Measurements from ENCODE around the gene EXT2.

DNA sequence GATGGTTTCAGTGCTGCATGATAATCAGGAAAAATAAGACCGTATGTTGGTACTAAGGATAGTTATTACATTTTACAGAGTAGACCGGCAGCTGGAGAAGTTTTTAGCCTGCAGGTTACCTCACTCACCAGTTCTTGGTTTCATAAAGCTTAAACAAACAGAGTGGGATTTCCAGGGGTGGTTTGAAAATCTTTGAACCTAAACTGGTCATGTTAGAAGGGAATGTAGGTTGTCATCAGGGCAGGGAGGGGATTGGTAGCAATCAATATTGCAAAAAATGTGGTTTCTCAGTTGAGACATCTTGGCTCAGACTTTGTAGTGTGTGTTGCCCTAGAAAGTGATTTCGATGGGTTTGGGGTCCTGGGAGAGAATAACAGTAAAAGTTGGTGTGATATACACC lies 17.5 kb downstream of the EXT2 start:
- TF ChIP-seq EZH2 (IDR thresholded peaks at IDR 0.05; ENCODE audit: borderline replicate concordance, insufficient read depth, low read length, poor library complexity, severe bottlenecking), result no peak
- no peak for TF ChIP-seq CTCF (IDR thresholded peaks at IDR 0.05; ENCODE audit: poor library complexity, severe bottlenecking)
- no peak for TF ChIP-seq RAD21 (conservative IDR thresholded peaks at IDR 0.05)
- no peak for TF ChIP-seq MXI1 (conservative IDR thresholded peaks at IDR 0.05; ENCODE audit: poor library complexity, severe bottlenecking)
- no peak for TF ChIP-seq EP300 (conservative IDR thresholded peaks at IDR 0.05; ENCODE audit: poor library complexity, severe bottlenecking)
- TF ChIP-seq POLR2AphosphoS5 (IDR thresholded peaks at IDR 0.05), result no peak
- TF ChIP-seq TAF1 (IDR thresholded peaks at IDR 0.05; ENCODE audit: low read depth), result no peak
- no peak for TF ChIP-seq SMC3 (conservative IDR thresholded peaks at IDR 0.05; ENCODE audit: poor library complexity)

Measured in neural cell (in vitro differentiated cells).